COLO829 (cell line): ENCODE results near the gene RAB6D.
A peak's percentile ranks its signal among the peaks of the same experiment; 100 is the strongest.
"Not testable (repeated sequence)": the region's sequence is repeated elsewhere in the genome, so short reads cannot be mapped to it uniquely, and the experiment has no call there.

Experiments
- DNase-seq: peaks from one replicate; pipeline ENCODE4 v3.0.0; 2012; ENCODE audit warnings: low spot score

The RAB6D gene

GRCh38 chr2:131363703-131364186, at the start of gene RAB6D:
TSS of gene RAB6D (minus strand) at chr2:131364168. CDS start at chr2:131363720, 448 bp downstream.
- not testable (repeated sequence) for DNase-seq

GRCh38 chr2:131413148-131413747, 49.3 kb upstream of the RAB6D start:
- peak; percentile 45 for DNase-seq

- no peak for DNase-seq
Observed at GRCh38 chr2:131410173-131410572, 46.2 kb upstream of the RAB6D start.

GRCh38 chr2:131408778-131409177, 44.8 kb upstream of the RAB6D start:
- DNase-seq: no peak

GRCh38 chr2:131408207-131408606, 44.2 kb upstream of the RAB6D start:
- DNase-seq: no peak

- no peak for DNase-seq
Observed at GRCh38 chr2:131404753-131405152, 40.8 kb upstream of the RAB6D start.

GRCh38 chr2:131402320-131403039, 38.5 kb upstream of the RAB6D start:
- no peak for DNase-seq

- no peak for DNase-seq
Observed at GRCh38 chr2:131400849-131401248, 36.9 kb upstream of the RAB6D start.

- DNase-seq: not testable (repeated sequence)
Observed at GRCh38 chr2:131400441-131400840, 36.5 kb upstream of the RAB6D start.

- not testable (repeated sequence) for DNase-seq
Observed at GRCh38 chr2:131396209-131396608, 32.2 kb upstream of the RAB6D start.

- DNase-seq: not testable (repeated sequence)
Observed at GRCh38 chr2:131395024-131395645, 31.2 kb upstream of the RAB6D start.

- DNase-seq: no peak
Observed at GRCh38 chr2:131394147-131394931, 30.4 kb upstream of the RAB6D start.

GRCh38 chr2:131391953-131392352, 28.0 kb upstream of the RAB6D start:
- DNase-seq: not testable (repeated sequence)

- not testable (repeated sequence) for DNase-seq
Observed at GRCh38 chr2:131391471-131391870, 27.5 kb upstream of the RAB6D start.

GRCh38 chr2:131390495-131391130, 26.6 kb upstream of the RAB6D start:
- not testable (repeated sequence) for DNase-seq

GRCh38 chr2:131389657-131390056, 25.7 kb upstream of the RAB6D start:
- DNase-seq: no peak

- not testable (repeated sequence) for DNase-seq
Observed at GRCh38 chr2:131388834-131389233, 24.9 kb upstream of the RAB6D start.

- DNase-seq: not testable (repeated sequence)
Observed at GRCh38 chr2:131373111-131373510, 9.1 kb upstream of the RAB6D start.

- no peak for DNase-seq
Observed at GRCh38 chr2:131369954-131370353, 6.0 kb upstream of the RAB6D start.

GRCh38 chr2:131368493-131369066, 4.6 kb upstream of the RAB6D start:
- DNase-seq: not testable (repeated sequence)

GRCh38 chr2:131367352-131367751, 3.4 kb upstream of the RAB6D start:
- DNase-seq: no peak
